SK-N-SH (cell line): ENCODE results near the gene MEGF6.

Experiments used
- FOXM1 ChIP-seq: IDR thresholded peaks from 2 replicates; pipeline ENCODE4 v1.4.0; 2012; ENCODE audit warnings: low read depth, mild to moderate bottlenecking
- NFIC ChIP-seq: IDR thresholded peaks from 2 replicates; pipeline ENCODE4 v1.4.0; 2012; ENCODE audit warnings: borderline replicate concordance
- SMC3 ChIP-seq: IDR thresholded peaks from 2 replicates; pipeline ENCODE4 v1.6.1; 2012; ENCODE audit warnings: low read depth, low read length, improper control_type of control experiment
- TF ChIP-seq, protein P1 (sequence below): fragments of 200-600 bp; sonication (generic); IDR thresholded peaks from 2 replicates; pipeline ENCODE4 v1.6.1; 2017; ENCODE audit warnings: antibody characterized with exemption, mild to moderate bottlenecking, moderate library complexity

GRCh38 chr1:3524556-3525203 lies 86.6 kb downstream of the MEGF6 start:
- TF ChIP-seq, protein P1, sequence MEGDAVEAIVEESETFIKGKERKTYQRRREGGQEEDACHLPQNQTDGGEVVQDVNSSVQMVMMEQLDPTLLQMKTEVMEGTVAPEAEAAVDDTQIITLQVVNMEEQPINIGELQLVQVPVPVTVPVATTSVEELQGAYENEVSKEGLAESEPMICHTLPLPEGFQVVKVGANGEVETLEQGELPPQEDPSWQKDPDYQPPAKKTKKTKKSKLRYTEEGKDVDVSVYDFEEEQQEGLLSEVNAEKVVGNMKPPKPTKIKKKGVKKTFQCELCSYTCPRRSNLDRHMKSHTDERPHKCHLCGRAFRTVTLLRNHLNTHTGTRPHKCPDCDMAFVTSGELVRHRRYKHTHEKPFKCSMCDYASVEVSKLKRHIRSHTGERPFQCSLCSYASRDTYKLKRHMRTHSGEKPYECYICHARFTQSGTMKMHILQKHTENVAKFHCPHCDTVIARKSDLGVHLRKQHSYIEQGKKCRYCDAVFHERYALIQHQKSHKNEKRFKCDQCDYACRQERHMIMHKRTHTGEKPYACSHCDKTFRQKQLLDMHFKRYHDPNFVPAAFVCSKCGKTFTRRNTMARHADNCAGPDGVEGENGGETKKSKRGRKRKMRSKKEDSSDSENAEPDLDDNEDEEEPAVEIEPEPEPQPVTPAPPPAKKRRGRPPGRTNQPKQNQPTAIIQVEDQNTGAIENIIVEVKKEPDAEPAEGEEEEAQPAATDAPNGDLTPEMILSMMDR, result no peak
- TF ChIP-seq SMC3 (no peak), FOXM1 (no peak), NFIC (no peak)
